SK-N-SH treated with all-trans-retinoic acid at 6 μM for 48 hours (cell line): Measurements from ENCODE around the gene FMN1.

Experiments used
- ISL1 ChIP-seq: fragments of 250-450 bp; sonication (Bioruptor Pico); IDR thresholded peaks from 2 replicates; pipeline ENCODE4 v2.1.2; 2022; ENCODE audit warnings: mild to moderate bottlenecking, moderate library complexity
- ZFP30 ChIP-seq: fragments of 450-650 bp; formaldehyde crosslinking; IDR thresholded peaks from 2 replicates; pipeline ENCODE4 v1.5.0; 2022; ENCODE audit warnings: mild to moderate bottlenecking, moderate library complexity

DNA sequence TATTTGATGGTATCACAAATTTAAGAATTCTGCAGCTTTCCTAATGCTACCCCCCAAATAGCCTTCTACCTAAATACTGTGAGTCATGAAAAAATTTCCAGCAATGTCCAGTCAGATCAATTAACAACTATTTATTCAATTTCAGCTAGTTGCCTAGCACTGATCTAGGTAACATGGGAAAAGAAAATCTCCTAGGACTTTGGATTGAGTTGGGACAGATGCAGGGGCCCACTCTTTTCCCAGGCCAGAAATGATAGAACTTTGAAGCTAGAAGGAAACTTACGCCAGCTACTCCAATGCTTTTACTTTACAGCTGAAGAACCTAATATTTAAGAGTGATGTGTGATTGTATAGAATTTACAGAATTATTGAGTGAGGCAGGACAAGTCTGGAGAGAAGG, 196.3 kb downstream of the FMN1 start:
- TF ChIP-seq ZFP30 (CRISPR knock-in tag) (no peak), ISL1 (CRISPR knock-in tag) (no peak)
